ENCODE data around the gene TLE1.

The TLE1 gene

DNA sequence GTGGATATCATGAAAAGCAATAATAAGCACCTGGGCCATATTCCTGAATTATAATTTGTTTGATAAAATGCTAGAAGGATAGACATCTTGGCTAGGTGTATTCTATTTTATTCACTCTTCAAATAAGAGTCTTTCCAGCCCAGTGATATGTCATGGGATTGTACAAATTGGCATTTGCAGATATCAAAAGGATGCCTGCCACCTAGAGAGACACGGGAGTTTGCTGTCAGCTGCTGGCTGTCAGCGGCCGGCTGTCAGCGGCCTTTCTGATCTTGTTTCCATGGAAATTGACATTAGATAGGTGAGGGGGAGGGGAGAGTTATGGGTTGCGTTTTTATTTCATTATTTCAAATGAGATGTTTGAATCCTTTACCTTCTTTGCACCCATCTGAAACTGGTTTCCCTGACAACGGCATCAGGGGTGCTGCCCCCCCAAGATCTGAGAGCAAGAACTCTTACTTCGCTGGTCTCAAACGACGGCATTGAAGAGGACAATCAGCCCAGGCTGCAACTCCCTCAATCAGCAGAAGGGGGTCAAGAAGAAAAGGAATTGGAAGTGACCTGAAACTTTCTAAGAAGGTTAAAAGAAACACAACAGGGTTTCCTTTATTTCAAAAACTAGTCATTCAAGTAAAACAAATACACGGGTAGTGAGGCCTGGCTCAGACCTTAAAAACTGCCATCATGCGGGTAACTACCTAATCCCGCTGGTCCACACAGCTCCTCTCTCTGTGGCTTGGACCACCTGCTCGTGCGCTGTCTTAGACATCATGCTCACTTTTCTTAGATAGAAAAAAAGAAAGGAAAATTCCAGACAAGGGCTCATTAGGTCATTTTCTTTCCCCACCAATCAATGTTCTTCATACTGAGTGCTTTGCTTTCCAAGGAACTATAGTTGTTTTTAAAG is 115.7 kb downstream of the TLE1 start:
- Histone ChIP-seq H3K36me3 (replicated peaks) (no peaks in the 10 kb centered on the region), H3K4me3 (no peak overlapping the region), H3K4me1 (no peaks in the 10 kb centered on the region), H3K27me3 (ENCODE audit: low read depth) (no peaks in the 10 kb centered on the region), H3K9me3 (no peaks in the 10 kb centered on the region)
- in situ Hi-C loops (cut with MboI; ENCODE audit: low sequenced_read_pairs) = no loop called here
- no peak for DNase-seq (ENCODE audit: low spot score in 2 of 2)

DNA sequence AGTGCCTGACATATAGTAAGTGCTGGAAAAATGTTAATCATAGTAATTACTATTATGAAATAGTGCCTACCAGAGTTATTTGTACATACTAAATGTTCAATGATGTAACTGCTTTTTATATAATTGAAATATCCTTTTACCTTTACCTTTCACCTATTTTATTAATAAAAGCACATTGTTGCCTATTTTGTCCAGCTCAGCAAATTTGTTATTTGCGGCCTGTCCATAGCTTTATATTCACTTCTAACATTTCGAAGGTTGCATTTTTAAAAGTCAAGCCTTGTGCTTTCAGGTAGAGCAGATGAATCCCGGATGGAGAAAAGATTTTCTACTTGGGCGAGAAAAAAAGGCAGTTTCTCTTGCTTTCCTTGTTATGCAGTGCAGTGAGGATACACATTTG is 119.3 kb downstream of the TLE1 start:
- no peak for DNase-seq (ENCODE audit: low spot score in 2 of 2)
- Histone ChIP-seq H3K4me3 (no peak overlapping the region), H3K27me3 (ENCODE audit: low read depth) (no peaks in the 10 kb centered on the region), H3K4me1 (no peaks in the 10 kb centered on the region), H3K9me3 (no peaks in the 10 kb centered on the region), H3K36me3 (replicated peaks) (no peaks in the 10 kb centered on the region)
- in situ Hi-C loops (cut with MboI; ENCODE audit: low sequenced_read_pairs) = no loop called here

DNA sequence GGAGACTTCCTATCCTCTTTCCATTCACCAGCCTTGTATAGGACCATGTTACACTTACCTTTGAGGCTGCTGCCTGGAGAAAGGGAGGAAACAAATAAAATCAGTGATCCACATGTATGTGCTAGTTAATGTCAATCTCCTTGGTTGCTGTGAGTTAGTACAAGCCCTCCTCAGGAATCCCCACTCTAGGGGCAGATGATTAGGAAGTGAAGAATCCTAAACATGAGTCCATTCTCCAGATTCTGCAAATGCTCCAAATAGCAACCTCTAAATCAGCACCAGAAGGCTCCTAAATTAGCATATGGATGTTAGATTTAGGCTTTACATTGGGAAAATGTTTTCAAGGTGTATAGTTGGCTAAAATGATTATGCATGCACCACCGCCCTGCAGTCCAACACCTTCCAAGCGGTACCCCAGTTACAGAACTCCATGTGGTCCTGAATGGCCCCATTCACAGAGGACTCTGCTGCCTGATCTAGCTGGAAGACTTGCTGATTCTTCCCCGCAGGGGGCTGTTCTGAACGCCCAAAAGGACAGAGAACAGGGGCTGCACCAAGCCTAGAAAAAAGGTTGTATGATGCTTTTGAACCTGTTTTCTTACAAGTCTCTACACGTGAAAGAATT is 123.2 kb downstream of the TLE1 start:
- no peak overlapping the region for H3K4me3 ChIP-seq
- H3K36me3 ChIP-seq (replicated peaks) = no peaks in the 10 kb centered on the region
- in situ Hi-C loops (cut with MboI; ENCODE audit: low sequenced_read_pairs) = no loop called here
- no peaks in the 10 kb centered on the region for H3K9me3 ChIP-seq
- H3K4me1 ChIP-seq = no peaks in the 10 kb centered on the region
- DNase-seq (ENCODE audit: low spot score in 2 of 2) = no peak
- no peaks in the 10 kb centered on the region for H3K27me3 ChIP-seq (ENCODE audit: low read depth)

DNA sequence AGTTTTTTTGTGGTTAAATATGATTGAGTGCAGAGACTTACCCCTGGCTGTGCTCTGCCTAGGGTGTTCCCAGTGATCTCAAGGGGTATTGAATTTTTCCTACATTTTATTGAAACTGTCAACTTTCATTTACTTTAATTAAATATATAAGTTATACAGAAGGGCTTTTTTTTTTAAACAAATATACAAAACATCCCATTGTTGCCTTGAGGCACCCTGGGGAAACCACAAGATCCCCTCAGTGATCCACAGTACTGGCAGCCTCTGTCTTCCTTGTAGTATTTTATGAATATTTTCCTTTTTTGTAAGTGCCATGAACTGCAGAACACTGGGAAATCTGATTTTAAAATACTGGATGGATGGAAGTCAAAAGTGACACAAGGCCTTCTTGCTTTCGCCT is 123.7 kb downstream of the TLE1 start:
- H3K36me3 ChIP-seq (replicated peaks) = no peaks in the 10 kb centered on the region
- no peaks in the 10 kb centered on the region for H3K9me3 ChIP-seq
- in situ Hi-C loops (cut with MboI; ENCODE audit: low sequenced_read_pairs) = no loop called here
- no peaks in the 10 kb centered on the region for H3K4me1 ChIP-seq
- H3K4me3 ChIP-seq = no peak overlapping the region
- no peak for DNase-seq (ENCODE audit: low spot score in 2 of 2)
- H3K27me3 ChIP-seq (ENCODE audit: low read depth) = no peaks in the 10 kb centered on the region

DNA sequence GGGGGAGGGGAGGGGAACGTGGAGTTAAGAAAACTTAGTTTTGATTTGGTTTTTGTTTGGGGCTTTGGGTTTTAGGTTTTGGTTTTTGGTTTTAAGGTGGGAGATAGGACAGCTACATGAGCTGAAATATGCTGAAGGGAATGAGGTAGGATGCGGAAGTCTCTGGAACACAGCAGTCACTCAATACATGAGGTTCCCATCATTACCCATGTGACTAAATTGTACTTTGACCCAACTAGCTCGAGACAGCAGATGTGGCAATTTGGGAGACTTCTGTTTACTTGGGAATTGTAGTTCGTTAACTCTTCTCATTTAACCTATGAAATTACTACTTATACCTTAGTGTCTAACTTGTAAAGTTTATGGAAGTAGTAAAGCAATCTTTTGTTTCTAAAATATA is 124.2 kb downstream of the TLE1 start:
- DNase-seq (ENCODE audit: low spot score in 2 of 2) = no peak
- Histone ChIP-seq H3K4me3 (no peak overlapping the region), H3K36me3 (replicated peaks) (no peaks in the 10 kb centered on the region), H3K27me3 (ENCODE audit: low read depth) (no peaks in the 10 kb centered on the region), H3K4me1 (no peaks in the 10 kb centered on the region), H3K9me3 (no peaks in the 10 kb centered on the region)
- in situ Hi-C loops (cut with MboI; ENCODE audit: low sequenced_read_pairs) = no loop called here

DNA sequence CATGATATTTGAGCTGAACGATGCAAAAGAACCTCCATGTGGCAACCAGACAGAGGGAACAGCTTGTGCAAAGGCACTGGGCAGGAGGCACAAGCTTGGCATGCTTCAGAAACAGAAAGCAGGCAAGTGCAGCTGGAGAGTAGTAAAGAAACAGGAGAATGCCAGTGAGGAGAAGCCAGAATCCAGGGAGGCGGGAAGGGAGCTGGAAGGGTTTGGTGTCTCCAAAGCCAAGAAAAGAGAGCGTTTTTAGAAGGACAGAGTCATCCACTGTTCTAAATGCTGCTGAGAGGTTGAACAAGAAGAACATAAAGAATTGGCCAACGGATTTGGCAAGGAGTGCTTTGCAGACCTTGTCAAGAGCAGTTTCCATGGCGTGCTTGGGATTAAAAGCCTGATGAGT is 124.7 kb downstream of the TLE1 start:
- H3K4me1 ChIP-seq = no peaks in the 10 kb centered on the region
- H3K4me3 ChIP-seq = no peak overlapping the region
- no peak for DNase-seq (ENCODE audit: low spot score in 2 of 2)
- in situ Hi-C loops (cut with MboI; ENCODE audit: low sequenced_read_pairs) = no loop called here
- no peaks in the 10 kb centered on the region for H3K36me3 ChIP-seq (replicated peaks)
- H3K9me3 ChIP-seq = no peaks in the 10 kb centered on the region
- no peaks in the 10 kb centered on the region for H3K27me3 ChIP-seq (ENCODE audit: low read depth)

DNA sequence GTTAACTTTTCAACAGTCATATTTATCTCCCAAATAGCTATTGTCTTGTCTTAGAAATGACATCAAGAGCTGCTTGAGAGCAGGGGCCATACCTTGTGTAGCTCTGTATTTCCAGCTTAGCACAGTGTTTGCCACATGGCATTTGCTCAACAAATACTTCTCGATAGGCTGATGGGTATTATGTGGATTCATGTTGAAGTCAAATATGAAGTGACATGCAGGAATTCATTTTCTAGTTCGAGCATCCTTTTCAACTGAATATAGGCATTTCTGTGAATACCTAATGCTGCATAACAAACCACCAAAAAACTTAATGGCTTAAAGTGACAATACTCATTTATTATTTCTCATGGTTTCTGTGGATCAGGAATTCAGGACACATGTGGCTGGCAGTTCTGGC is 125.6 kb downstream of the TLE1 start:
- no peaks in the 10 kb centered on the region for H3K4me1 ChIP-seq
- H3K9me3 ChIP-seq = no peaks in the 10 kb centered on the region
- DNase-seq (ENCODE audit: low spot score in 2 of 2) = no peak

DNA sequence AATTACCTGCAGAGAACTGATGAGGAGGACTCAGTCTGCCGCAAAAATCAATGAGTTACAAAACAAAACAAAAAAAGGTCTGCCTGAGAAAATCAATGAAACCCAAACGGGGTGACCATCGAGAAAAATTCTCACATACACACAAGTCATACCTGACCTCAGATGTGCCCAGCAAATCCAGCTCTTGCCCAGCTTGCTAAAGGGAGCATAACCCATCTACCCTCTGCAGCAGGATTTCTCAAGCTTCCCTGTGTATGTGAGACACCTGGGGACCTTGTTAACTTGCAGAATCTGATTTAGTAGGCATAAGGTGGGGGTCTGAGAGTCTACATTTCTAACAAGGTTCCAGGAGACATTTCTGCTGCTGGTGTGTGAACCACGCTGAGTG is 126.3 kb downstream of the TLE1 start:
- Histone ChIP-seq H3K36me3 (replicated peaks) (no peaks in the 10 kb centered on the region), H3K9me3 (no peaks in the 10 kb centered on the region), H3K4me1 (no peaks in the 10 kb centered on the region), H3K4me3 (no peak overlapping the region), H3K27me3 (ENCODE audit: low read depth) (no peaks in the 10 kb centered on the region)
- no peak for DNase-seq (ENCODE audit: low spot score in 2 of 2)
- in situ Hi-C loops (cut with MboI; ENCODE audit: low sequenced_read_pairs) = no loop called here

More for the DNA sequence above, 125.6 kb downstream of the TLE1 start:
- no peak overlapping the region for H3K4me3 ChIP-seq
- in situ Hi-C loops (cut with MboI; ENCODE audit: low sequenced_read_pairs) = no loop called here
- H3K27me3 ChIP-seq (ENCODE audit: low read depth) = no peaks in the 10 kb centered on the region
- H3K36me3 ChIP-seq (replicated peaks) = no peaks in the 10 kb centered on the region

DNA sequence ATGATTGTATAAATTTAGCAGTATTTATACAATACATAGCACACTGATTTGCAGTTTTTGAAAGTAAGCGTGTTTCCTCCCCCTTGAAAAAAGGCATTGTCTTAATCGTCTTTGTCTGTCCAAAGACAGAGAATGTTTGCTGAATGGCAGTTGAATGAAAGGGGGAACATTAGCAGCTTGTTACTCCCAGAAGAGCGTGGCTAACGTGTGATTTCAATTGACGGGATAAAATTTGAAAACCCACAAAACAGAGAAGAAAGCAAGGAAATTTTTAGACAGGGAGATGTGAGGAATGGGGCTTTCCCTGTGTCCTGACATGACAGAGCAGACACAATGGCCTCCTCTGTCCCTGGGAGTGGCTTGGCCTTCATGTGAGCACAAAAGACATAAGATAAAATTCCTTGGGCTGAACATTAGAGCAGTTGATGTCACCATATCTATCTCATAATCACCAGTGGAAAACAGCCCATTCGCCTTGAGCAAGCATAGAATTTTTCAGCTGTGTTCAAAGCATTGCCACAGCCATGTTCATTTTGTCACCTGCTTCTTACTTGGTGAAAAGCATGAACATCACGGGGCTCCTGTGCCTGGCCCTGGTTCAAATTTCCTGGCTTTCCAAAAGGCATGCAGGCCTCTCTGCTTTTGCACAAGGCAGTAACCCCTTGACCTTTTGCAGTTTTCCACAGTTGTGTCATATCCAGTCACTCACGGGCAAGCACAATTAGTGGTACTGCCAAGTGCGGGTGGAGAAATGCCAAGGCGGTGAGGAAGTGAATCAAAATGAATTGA is 126.9 kb downstream of the TLE1 start:
- H3K4me1 ChIP-seq = no peaks in the 10 kb centered on the region
- DNase-seq (ENCODE audit: low spot score in 2 of 2) = no peak

DNA sequence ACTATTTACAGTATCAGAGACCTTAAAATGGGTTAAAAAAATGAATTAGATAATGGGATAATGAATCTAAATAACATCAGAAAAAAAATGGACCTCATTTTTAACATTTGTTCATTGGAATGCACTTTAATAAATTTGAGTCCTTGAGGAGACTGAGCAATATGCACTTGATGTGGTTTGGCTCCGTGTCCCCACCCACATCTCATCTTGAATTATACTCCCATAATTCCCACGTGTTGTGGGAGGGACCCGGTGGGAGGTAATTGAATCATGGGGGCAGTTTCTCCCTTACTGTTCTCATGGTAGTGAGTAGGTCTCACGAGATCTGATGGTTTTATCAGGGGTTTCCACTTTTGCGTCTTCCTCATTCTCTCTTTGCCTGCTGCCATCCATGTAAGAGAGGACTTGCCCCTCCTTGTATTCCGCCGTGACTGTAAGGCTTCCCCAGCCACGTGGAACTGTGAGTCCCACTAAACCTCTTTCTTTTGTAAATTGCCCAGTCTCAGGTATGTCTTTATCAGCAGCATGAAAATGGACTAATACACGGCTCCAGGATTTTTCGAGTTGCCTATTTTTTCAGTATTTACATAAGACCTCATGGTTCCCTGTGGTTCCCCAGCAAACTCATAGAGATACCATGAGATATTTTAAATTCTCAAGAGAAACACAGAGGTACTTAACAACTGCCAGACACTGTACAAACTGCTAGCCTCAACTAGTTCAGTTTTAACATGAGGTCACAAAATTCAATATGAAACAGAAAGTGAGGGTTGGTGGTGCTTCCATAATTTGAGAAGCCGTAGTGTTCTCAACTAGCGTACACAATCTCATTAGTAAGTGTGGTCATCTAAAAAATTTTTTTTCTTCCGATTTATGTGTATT is 128.3 kb downstream of the TLE1 start:
- no peaks in the 10 kb centered on the region for H3K27me3 ChIP-seq (ENCODE audit: low read depth)
- no peaks in the 10 kb centered on the region for H3K9me3 ChIP-seq
- DNase-seq (ENCODE audit: low spot score in 2 of 2) = no peak
- no peaks in the 10 kb centered on the region for H3K36me3 ChIP-seq (replicated peaks)
- H3K4me1 ChIP-seq = no peaks in the 10 kb centered on the region
- H3K4me3 ChIP-seq = no peak overlapping the region
- in situ Hi-C loops (cut with MboI; ENCODE audit: low sequenced_read_pairs) = no loop called here

More for the DNA sequence above, 126.9 kb downstream of the TLE1 start:
- Histone ChIP-seq H3K9me3 (no peaks in the 10 kb centered on the region), H3K36me3 (replicated peaks) (no peaks in the 10 kb centered on the region), H3K27me3 (ENCODE audit: low read depth) (no peaks in the 10 kb centered on the region), H3K4me3 (no peak overlapping the region)
- in situ Hi-C loops (cut with MboI; ENCODE audit: low sequenced_read_pairs) = no loop called here

DNA sequence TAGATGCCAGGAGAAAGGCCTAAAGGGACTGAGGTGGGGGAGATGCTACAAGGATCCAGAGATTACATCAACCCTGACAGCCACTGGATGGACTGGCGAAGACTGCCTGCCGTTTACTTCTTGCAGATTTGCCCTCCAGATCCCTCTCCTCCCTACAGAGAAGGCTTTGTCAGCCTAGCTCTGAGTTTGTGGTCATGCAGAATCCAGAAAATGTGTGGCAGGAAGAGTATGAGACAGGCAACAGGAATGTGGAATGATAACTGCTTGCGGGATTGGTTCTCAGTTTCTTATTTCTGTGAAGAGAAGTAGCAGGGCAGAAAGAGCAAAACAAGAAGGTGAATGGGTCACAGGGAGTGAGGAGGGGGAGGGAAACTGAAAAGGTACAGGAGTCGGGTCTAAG is 129.6 kb downstream of the TLE1 start:
- no peak for DNase-seq (ENCODE audit: low spot score in 2 of 2)
- Histone ChIP-seq H3K4me3 (no peak overlapping the region), H3K27me3 (ENCODE audit: low read depth) (no peaks in the 10 kb centered on the region), H3K36me3 (replicated peaks) (no peaks in the 10 kb centered on the region), H3K4me1 (no peaks in the 10 kb centered on the region), H3K9me3 (no peaks in the 10 kb centered on the region)
- in situ Hi-C loops (cut with MboI; ENCODE audit: low sequenced_read_pairs) = no loop called here

DNA sequence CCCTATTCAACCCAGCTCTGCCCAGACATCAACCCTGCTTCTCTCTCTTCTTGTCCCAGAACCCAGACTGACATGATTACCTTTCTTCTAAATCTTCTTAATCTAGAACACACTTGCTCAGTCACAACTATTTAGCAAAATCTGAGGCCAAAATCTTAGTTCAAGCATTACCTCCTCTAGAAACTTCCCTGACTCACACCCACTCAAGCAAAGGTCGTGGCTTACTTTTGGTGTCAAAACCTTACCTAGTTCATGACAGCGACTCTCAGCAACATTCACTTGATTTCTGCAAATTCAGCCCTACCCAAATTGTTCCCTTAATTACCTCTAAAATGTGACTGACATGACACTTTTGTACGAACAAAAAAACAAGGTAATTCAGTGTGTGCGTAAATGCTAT is 130.2 kb downstream of the TLE1 start:
- no peak for DNase-seq (ENCODE audit: low spot score in 2 of 2)
- Histone ChIP-seq H3K27me3 (ENCODE audit: low read depth) (no peaks in the 10 kb centered on the region), H3K4me1 (no peaks in the 10 kb centered on the region), H3K4me3 (no peak overlapping the region), H3K36me3 (replicated peaks) (no peaks in the 10 kb centered on the region), H3K9me3 (no peaks in the 10 kb centered on the region)
- in situ Hi-C loops (cut with MboI; ENCODE audit: low sequenced_read_pairs) = no loop called here

DNA sequence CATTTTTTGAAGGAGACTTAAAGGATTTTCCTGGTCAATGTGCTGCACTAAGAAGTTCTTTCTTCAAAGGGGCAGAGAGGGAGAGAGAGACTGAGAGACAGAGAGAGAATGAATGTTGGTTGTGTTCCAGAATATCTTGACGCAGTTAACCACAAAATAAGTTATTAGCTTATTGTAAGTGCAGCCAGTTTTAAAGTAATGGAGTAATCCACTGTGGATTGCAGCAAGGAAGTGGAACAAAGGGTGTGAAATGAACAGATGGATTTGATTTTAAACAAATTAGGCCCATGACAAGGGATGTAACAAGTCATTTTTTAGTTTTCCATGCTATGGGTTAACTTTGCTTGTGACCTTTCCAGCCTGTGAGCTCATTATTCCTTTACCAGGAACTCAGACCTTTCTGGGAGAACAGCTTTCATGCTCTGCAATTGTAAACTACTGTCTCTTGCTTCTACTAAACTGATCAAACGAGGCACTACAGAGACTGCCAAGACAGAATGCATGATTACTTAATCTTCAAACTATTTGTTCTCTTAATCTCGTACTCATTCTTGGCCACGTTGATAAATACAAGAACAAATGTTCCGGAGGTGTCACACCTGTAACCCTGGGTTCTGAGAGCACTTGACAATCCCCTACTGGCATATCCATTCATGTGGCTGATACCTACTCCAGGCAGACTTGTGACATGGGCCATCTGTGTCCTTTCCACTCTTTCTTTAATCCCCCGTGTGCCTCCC is 131.1 kb downstream of the TLE1 start:
- Histone ChIP-seq H3K4me1 (no peaks in the 10 kb centered on the region), H3K4me3 (no peak overlapping the region), H3K9me3 (no peaks in the 10 kb centered on the region), H3K36me3 (replicated peaks) (no peaks in the 10 kb centered on the region), H3K27me3 (ENCODE audit: low read depth) (no peaks in the 10 kb centered on the region)
- DNase-seq (ENCODE audit: low spot score in 2 of 2) = no peak
- in situ Hi-C loops (cut with MboI; ENCODE audit: low sequenced_read_pairs) = no loop called here

All from HAP-1 (cell line).